PC-9 (cell line): ENCODE data around the gene FAM72B. TPM values are rescaled to one million over a fixed set of nuclear protein-coding genes. Genes with fewer than 3 reads are reported as not detected.
A peak's percentile ranks its signal among the peaks of the same experiment; 100 is the strongest.
"Not testable (repeated sequence)": the region's sequence is repeated elsewhere in the genome, so short reads cannot be mapped to it uniquely, and the experiment has no call there.

Experiments
- BruUV-seq: library from RNA; stranded (reverse); fragments of 400-500 nt; replicated peaks from 2 replicates; lab custom pipeline; 2021; lab: Mats Ljungman, UMichigan
- CTCF ChIA-PET: fragments of 300-600 bp; sonication (Branson Sonifier 250); formaldehyde crosslinking; loops from one replicate; lab custom pipeline; 2022; ENCODE audit warnings: antibody characterized with exemption; lab: Charles Lee
- POLR2A ChIA-PET: fragments of 300-600 bp; sonication (Branson Sonifier 250); formaldehyde crosslinking; loops from one replicate; lab custom pipeline; 2022; ENCODE audit warnings: antibody characterized with exemption; ENCODE audit not compliant: unreplicated experiment; lab: Charles Lee
- DNase-seq, 2 experiments: peaks; one replicate each; pipeline versions ENCODE4 v3.0.0 to v3.0.0-alpha.2; 2015 to 2022; ENCODE audit warnings: mixed read lengths in 1 of 2
- H2AFZ ChIP-seq: fragments of 200-600 bp; sonication (generic); 2 replicates; pipeline ENCODE4 v1.8.1; 2017; ENCODE audit warnings: antibody characterized with exemption
- H3F3A ChIP-seq: fragments of 200-600 bp; sonication (generic); 2 replicates; pipeline ENCODE4 v1.8.1; 2017; ENCODE audit warnings: antibody characterized with exemption, mild to moderate bottlenecking, low read depth; ENCODE audit not compliant: insufficient read depth
- H3K27ac ChIP-seq: fragments of 200-600 bp; sonication (generic); 2 replicates; pipeline ENCODE4 v1.6.1; 2016; ENCODE audit warnings: mixed run types
- H3K27me3 ChIP-seq: fragments of 200-600 bp; sonication (generic); 2 replicates; pipeline ENCODE4 v1.6.1; 2016; ENCODE audit warnings: low read depth, mixed run types; ENCODE audit not compliant: insufficient read depth
- H3K36me3 ChIP-seq: fragments of 200-600 bp; sonication (generic); 2 replicates; pipeline ENCODE4 v1.6.1; 2016; ENCODE audit warnings: low read depth, mixed run types
- H3K4me1 ChIP-seq: fragments of 200-600 bp; sonication (generic); replicated peaks from 2 replicates; pipeline ENCODE4 v1.6.1; 2016; ENCODE audit warnings: mixed run types; ENCODE audit not compliant: insufficient read depth
- H3K4me2 ChIP-seq: fragments of 200-600 bp; sonication (generic); 2 replicates; pipeline ENCODE4 v1.6.1; 2017; ENCODE audit warnings: mixed run types
- H3K4me3 ChIP-seq: fragments of 200-600 bp; sonication (generic); 2 replicates; pipeline ENCODE4 v1.6.1; 2016; ENCODE audit warnings: mixed run types
- H3K79me2 ChIP-seq: fragments of 200-600 bp; sonication (generic); 2 replicates; pipeline ENCODE4 v1.6.1; 2017; ENCODE audit warnings: low read depth, mixed run types
- H3K9me2 ChIP-seq: fragments of 200-600 bp; sonication (generic); 2 replicates; pipeline ENCODE4 v1.8.1; 2017; ENCODE audit warnings: mild to moderate bottlenecking; ENCODE audit not compliant: insufficient read depth
- H3K9me3 ChIP-seq: fragments of 200-600 bp; sonication (generic); 2 replicates; pipeline ENCODE4 v1.8.1; 2016; ENCODE audit warnings: low read depth; ENCODE audit not compliant: insufficient read depth
- H4K20me1 ChIP-seq: fragments of 200-600 bp; sonication (generic); 2 replicates; pipeline ENCODE4 v1.8.1; 2017; ENCODE audit not compliant: insufficient read depth
- intact Hi-C: fragments of 100-400 bp; cut with micrococcal nuclease; formaldehyde crosslinking; loops from one replicate; pipeline ENCODE4 v1.10.0; 2022; ENCODE audit not compliant: unreplicated experiment
- total RNA-seq: library from RNA; stranded (reverse); gene quantifications from 2 replicates; pipeline ENCODE4 v1.2.3, GENCODE V29; 2021

The FAM72B gene
- total RNA-seq, 1 experiment from 2014 or later, result 19.4 TPM

- BruUV-seq, H3K9me2 ChIP-seq, DNase-seq, H3K4me2 ChIP-seq, H3K4me1 ChIP-seq, H4K20me1 ChIP-seq, H3F3A ChIP-seq, CTCF ChIA-PET, H3K9me3 ChIP-seq, H2AFZ ChIP-seq, H3K36me3 ChIP-seq, POLR2A ChIA-PET, H3K27me3 ChIP-seq, intact Hi-C loops, H3K4me3 ChIP-seq, H3K27ac ChIP-seq, H3K79me2 ChIP-seq: not testable (repeated sequence)
Measured at GRCh38 chr1:121176649-121177048, 7.5 kb downstream of the FAM72B start.

GRCh38 chr1:121168152-121168668 lies 15.9 kb downstream of the FAM72B start:
- DNase-seq, H4K20me1 ChIP-seq, H3K27ac ChIP-seq, H3F3A ChIP-seq, CTCF ChIA-PET, H3K27me3 ChIP-seq, POLR2A ChIA-PET, H3K36me3 ChIP-seq, H2AFZ ChIP-seq, H3K4me2 ChIP-seq, H3K4me1 ChIP-seq, H3K9me2 ChIP-seq, H3K9me3 ChIP-seq, H3K4me3 ChIP-seq, H3K79me2 ChIP-seq, BruUV-seq, intact Hi-C loops: not testable (repeated sequence)

- H2AFZ ChIP-seq, intact Hi-C loops, BruUV-seq, CTCF ChIA-PET, H4K20me1 ChIP-seq, H3K79me2 ChIP-seq, H3K4me3 ChIP-seq, H3F3A ChIP-seq, H3K27me3 ChIP-seq, H3K9me3 ChIP-seq, H3K9me2 ChIP-seq, H3K4me1 ChIP-seq, POLR2A ChIA-PET, H3K27ac ChIP-seq, H3K36me3 ChIP-seq: not testable (repeated sequence)
- DNase-seq, result peak in 1 of 2 experiments; percentile 74
- H3K4me2 ChIP-seq, result peak overlapping the region; percentile 43; the same call in 1 of the 2 replicates
Measured at GRCh38 chr1:121167225-121167738, 16.9 kb downstream of the FAM72B start.

GRCh38 chr1:121165296-121165695 lies 18.8 kb downstream of the FAM72B start:
- H3F3A ChIP-seq, H3K79me2 ChIP-seq, intact Hi-C loops, CTCF ChIA-PET, H3K4me1 ChIP-seq, H3K36me3 ChIP-seq, H3K4me2 ChIP-seq, BruUV-seq, H3K9me2 ChIP-seq, H3K9me3 ChIP-seq, POLR2A ChIA-PET, H3K27me3 ChIP-seq, H4K20me1 ChIP-seq, H3K27ac ChIP-seq, H3K4me3 ChIP-seq, H2AFZ ChIP-seq: not testable (repeated sequence)
- DNase-seq, result peak in 1 of 2 experiments; percentile 24

GRCh38 chr1:121163850-121164757 lies 20.0 kb downstream of the FAM72B start:
- CTCF ChIA-PET, H4K20me1 ChIP-seq, H3K36me3 ChIP-seq, intact Hi-C loops, H3K4me2 ChIP-seq, H3K9me3 ChIP-seq, BruUV-seq, H3K9me2 ChIP-seq, H3K4me1 ChIP-seq, H3K27me3 ChIP-seq, H3K4me3 ChIP-seq, H3K27ac ChIP-seq, H3K79me2 ChIP-seq, H3F3A ChIP-seq, POLR2A ChIA-PET, H2AFZ ChIP-seq: not testable (repeated sequence)
- peak in 1 of 2 experiments; percentile 44 for DNase-seq

- H3K9me3 ChIP-seq, H3K27me3 ChIP-seq, H3K36me3 ChIP-seq, intact Hi-C loops, CTCF ChIA-PET, H3K79me2 ChIP-seq, H3K4me3 ChIP-seq, H3K9me2 ChIP-seq, DNase-seq, H2AFZ ChIP-seq, H3K27ac ChIP-seq, BruUV-seq, H4K20me1 ChIP-seq, H3K4me1 ChIP-seq, H3F3A ChIP-seq, H3K4me2 ChIP-seq, POLR2A ChIA-PET: not testable (repeated sequence)
Measured at GRCh38 chr1:121161199-121161901, 22.8 kb downstream of the FAM72B start.

GRCh38 chr1:121160118-121160517 lies 24.0 kb downstream of the FAM72B start:
- H3K27me3 ChIP-seq, CTCF ChIA-PET, DNase-seq: not testable (repeated sequence)

More at GRCh38 chr1:121160118-121160517, 24.0 kb downstream of the FAM72B start:
- intact Hi-C loops, H3K9me3 ChIP-seq, H3K4me3 ChIP-seq, H2AFZ ChIP-seq, H3K27ac ChIP-seq, H3K9me2 ChIP-seq, POLR2A ChIA-PET, H3K36me3 ChIP-seq, BruUV-seq, H3K4me1 ChIP-seq, H3K4me2 ChIP-seq, H3F3A ChIP-seq, H3K79me2 ChIP-seq, H4K20me1 ChIP-seq: not testable (repeated sequence)
